NCI-H1105 (cell line): ENCODE results near the gene KDM4B.

Experiments
- DNase-seq: peaks from one replicate; lab custom pipeline; 2025; lab: John Stamatoyannopoulos, UW

KDM4B gene

GRCh38 chr19:5121266-5122120 lies 152.6 kb downstream of the KDM4B start:
- DNase-seq = no peak

GRCh38 chr19:5122121-5122400 lies 153.1 kb downstream of the KDM4B start:
- no peak for DNase-seq

GRCh38 chr19:5122671-5123409 lies 153.9 kb downstream of the KDM4B start:
- no peak for DNase-seq

- no peak for DNase-seq
Measured at GRCh38 chr19:5123646-5124045, 154.7 kb downstream of the KDM4B start.

- no peak for DNase-seq
Measured at GRCh38 chr19:5124111-5124855, 155.4 kb downstream of the KDM4B start.

- DNase-seq = no peak
Measured at GRCh38 chr19:5125376-5125775, 156.5 kb downstream of the KDM4B start.

GRCh38 chr19:5125797-5126497 lies 157.0 kb downstream of the KDM4B start:
- no peak for DNase-seq

GRCh38 chr19:5126498-5127223 lies 157.7 kb downstream of the KDM4B start:
- no peak for DNase-seq

GRCh38 chr19:5127717-5128116 lies 158.8 kb downstream of the KDM4B start:
- no peak for DNase-seq

GRCh38 chr19:5128251-5128935 lies 159.5 kb downstream of the KDM4B start:
- no peak for DNase-seq

GRCh38 chr19:5128936-5129389 lies 160.1 kb downstream of the KDM4B start:
- no peak for DNase-seq

- DNase-seq = no peak
Measured at GRCh38 chr19:5129691-5130090, 160.8 kb downstream of the KDM4B start.

GRCh38 chr19:5130371-5131030 lies 161.6 kb downstream of the KDM4B start:
- DNase-seq = no peak

GRCh38 chr19:5131031-5131505 lies 162.2 kb downstream of the KDM4B start:
- no peak for DNase-seq

- DNase-seq = no peak
Measured at GRCh38 chr19:5131506-5132205, 162.7 kb downstream of the KDM4B start.

- DNase-seq = no peak
Measured at GRCh38 chr19:5132206-5132560, 163.3 kb downstream of the KDM4B start.

- no peak for DNase-seq
Measured at GRCh38 chr19:5132698-5133651, 164.1 kb downstream of the KDM4B start.

GRCh38 chr19:5133986-5134595 lies 165.2 kb downstream of the KDM4B start:
- no peak for DNase-seq
